ENCODE results near the gene NUP43. TPM values are rescaled to one million over a fixed set of nuclear protein-coding genes. Genes with fewer than 3 reads are reported as not detected.

Gene NUP43
- polyA plus RNA-seq, 2 of the 4 experiments (the other 2 are of a cell fraction): 20.0 to 40.3 TPM

- Histone ChIP-seq H3K9me3 (no peaks in the 10 kb centered on the region), H3K4me1 (no peaks in the 10 kb centered on the region), H3K4me3 (no peak overlapping the region), H3K27ac (no peak overlapping the region), H3K4me2 (no peak overlapping the region)
- ATAC-seq (no peak), FAIRE-seq (no peak), DNase-seq (ENCODE audit: low read depth in 1 of 2, low spot score in 1 of 2) (no peak)
- ChIA-PET CTCF (interaction anchor here (0.6 kb wide), 1 partner anchor 306 kb away, joined by 3 read pairs; no protein-coding TSS in a partner anchor), POLR2A (no interaction called here)
- WGBS (ENCODE audit: missing lambda C conversion rate): 97% methylated on average over 8 of the region's 8 CpGs
- TF ChIP-seq BCL3 (IDR thresholded peaks at IDR 0.05) (no peak), MAX (IDR thresholded peaks at IDR 0.05) (no peak), POLR2A (IDR thresholded peaks at IDR 0.05; ENCODE audit: low read length) (no peak), RCOR1 (IDR thresholded peaks at IDR 0.05; ENCODE audit: low read depth, low read length) (no peak), MYC (IDR thresholded peaks at IDR 0.05; ENCODE audit: borderline replicate concordance, low read length) (no peak), HOXB5 (CRISPR knock-in tag; IDR thresholded peaks at IDR 0.05) (no peak), CHD2 (IDR thresholded peaks at IDR 0.05; ENCODE audit: low read length, partially characterized antibody) (no peak), FOXS1 (CRISPR knock-in tag; IDR thresholded peaks at IDR 0.05) (no peak), GATA3 (IDR thresholded peaks at IDR 0.05; ENCODE audit: borderline replicate concordance) (no peak)
These were observed 16.5 kb downstream of the NUP43 start for GRCh38 chr6:149729824-149730223.

GRCh38 chr6:149728499-149729234 is 17.7 kb downstream of the NUP43 start:
- POLR2A ChIA-PET: no interaction called here
- Histone ChIP-seq H3K27ac (no peak overlapping the region), H3K4me1 (no peaks in the 10 kb centered on the region), H3K9me3 (no peaks in the 10 kb centered on the region), H3K4me3 (no peak overlapping the region), H3K4me2 (no peak overlapping the region)
- WGBS (ENCODE audit: missing lambda C conversion rate): 90% methylated on average over 5 of the region's 5 CpGs
- FAIRE-seq (no peak), ATAC-seq (no peak), DNase-seq (ENCODE audit: low read depth in 1 of 2, low spot score in 1 of 2) (no peak)
- CTCF ChIA-PET: no interaction called here
- TF ChIP-seq KDM1A (IDR thresholded peaks at IDR 0.05; ENCODE audit: low read depth): no peak

DNA sequence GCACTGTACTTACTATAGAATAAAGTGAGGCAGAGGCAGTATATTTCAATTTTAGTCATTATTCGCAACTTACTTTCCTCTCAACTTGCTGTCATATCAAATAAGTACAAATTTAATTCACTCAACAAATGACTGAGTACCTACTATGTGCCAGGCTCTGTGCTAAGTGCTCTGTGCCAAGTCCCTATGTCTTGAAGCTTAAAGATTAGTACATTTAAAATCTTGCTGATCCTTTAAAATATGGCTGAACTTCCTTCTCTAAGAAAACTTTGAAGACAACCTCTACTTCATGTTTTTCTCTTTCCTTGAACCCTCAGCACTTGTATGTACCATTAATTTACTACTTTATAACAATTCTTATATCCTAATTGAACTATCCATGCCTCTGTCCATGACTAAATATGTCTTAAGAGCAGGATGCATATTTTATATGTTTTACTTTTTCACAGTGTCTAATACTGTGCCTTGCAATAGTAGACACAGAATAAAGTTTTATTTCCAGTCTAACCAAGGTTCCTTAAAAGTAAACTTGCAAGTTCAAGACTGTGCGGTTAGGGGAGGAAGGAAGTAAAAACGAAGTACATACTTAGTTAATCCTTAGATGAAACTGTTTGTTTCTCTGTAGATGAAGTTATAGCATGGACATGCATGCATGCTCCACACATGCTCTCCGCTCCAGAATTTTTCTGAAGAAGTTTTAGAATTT is 18.4 kb downstream of the NUP43 start:
- no peak overlapping the region for H3K4me3 ChIP-seq
- ATAC-seq (no peak), DNase-seq (ENCODE audit: low read depth in 1 of 2, low spot score in 1 of 2) (no peak), FAIRE-seq (no peak)
- ChIA-PET CTCF (no interaction called here), POLR2A (no interaction called here)
- H3K9me3 ChIP-seq: no peaks in the 10 kb centered on the region
- H3K4me2 ChIP-seq: no peak overlapping the region
- 76% methylated on average over 4 of the region's 4 CpGs for WGBS (ENCODE audit: missing lambda C conversion rate)
- no peaks in the 10 kb centered on the region for H3K4me1 ChIP-seq
- no peak overlapping the region for H3K27ac ChIP-seq
- TF ChIP-seq ZC3H11A (IDR thresholded peaks at IDR 0.05) (no peak), FOSB (CRISPR knock-in tag; IDR thresholded peaks at IDR 0.05) (no peak), NFE2L2 (conservative IDR thresholded peaks at IDR 0.05; ENCODE audit: low read length) (no peak)

GRCh38 chr6:149725785-149726184 is 20.5 kb downstream of the NUP43 start:
- 75% methylated on average over 3 of the region's 3 CpGs for WGBS (ENCODE audit: missing lambda C conversion rate)
- CTCF ChIA-PET: interaction anchor here (1.0 to 1.6 kb wide), 2 partner anchors 92 to 98 kb away, joined by 3 read pairs; no protein-coding TSS in a partner anchor

More at GRCh38 chr6:149725785-149726184, 20.5 kb downstream of the NUP43 start:
- Histone ChIP-seq H3K4me3 (no peak overlapping the region), H3K27ac (no peak overlapping the region), H3K4me2 (no peak overlapping the region), H3K4me1 (no peaks in the 10 kb centered on the region), H3K9me3 (no peaks in the 10 kb centered on the region)
- ATAC-seq: no peak
- TF ChIP-seq ZFP36 (IDR thresholded peaks at IDR 0.05; ENCODE audit: borderline replicate concordance, partially characterized antibody): no peak
- no peak for TF ChIP-seq CTCF (IDR thresholded peaks at IDR 0.05)
- TF ChIP-seq MYC (IDR thresholded peaks at IDR 0.05; ENCODE audit: borderline replicate concordance, low read length): no peak
- TF ChIP-seq SREBF2 (IDR thresholded peaks at IDR 0.05): no peak
- no peak for TF ChIP-seq CHD2 (IDR thresholded peaks at IDR 0.05; ENCODE audit: low read length, partially characterized antibody)
- TF ChIP-seq, protein P1, sequence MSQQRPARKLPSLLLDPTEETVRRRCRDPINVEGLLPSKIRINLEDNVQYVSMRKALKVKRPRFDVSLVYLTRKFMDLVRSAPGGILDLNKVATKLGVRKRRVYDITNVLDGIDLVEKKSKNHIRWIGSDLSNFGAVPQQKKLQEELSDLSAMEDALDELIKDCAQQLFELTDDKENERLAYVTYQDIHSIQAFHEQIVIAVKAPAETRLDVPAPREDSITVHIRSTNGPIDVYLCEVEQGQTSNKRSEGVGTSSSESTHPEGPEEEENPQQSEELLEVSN (IDR thresholded peaks at IDR 0.05; ENCODE audit: borderline replicate concordance, low read depth): no peak
- no peak for TF ChIP-seq PHF8 (IDR thresholded peaks at IDR 0.05; ENCODE audit: borderline replicate concordance, low read depth)
- no peak for DNase-seq (ENCODE audit: low read depth in 1 of 2, low spot score in 1 of 2)
- no peak for FAIRE-seq
- POLR2A ChIA-PET: no interaction called here
